Measurements from ENCODE around the gene EIF3K. TPM values are rescaled to one million over a fixed set of nuclear protein-coding genes. Genes with fewer than 3 reads are reported as not detected.
A peak's percentile ranks its signal among the peaks of the same experiment; 100 is the strongest.
"Not testable (repeated sequence)": the region's sequence is repeated elsewhere in the genome, so short reads cannot be mapped to it uniquely, and the experiment has no call there.

EIF3K gene
- total RNA-seq, 1 donor from 2014 or later = 321 TPM

GRCh38 chr19:38599722-38600121, 19.3 kb upstream of the EIF3K start:
- H3K4me1 Mint-ChIP-seq = peaks cover 5% of the 10 kb centered on the region
- peaks cover 43% of the 10 kb centered on the region for H3K36me3 Mint-ChIP-seq (ENCODE audit: low read depth)
- no peaks in the 10 kb centered on the region for H3K9me3 Mint-ChIP-seq
- no peak for DNase-seq
- no peak overlapping the region for H3K4me3 Mint-ChIP-seq
- H3K27me3 Mint-ChIP-seq = no peaks in the 10 kb centered on the region
- intact Hi-C loops (cut with micrococcal nuclease) = no loop called here
- H3K27ac Mint-ChIP-seq = no peak overlapping the region

GRCh38 chr19:38602856-38603255, 16.1 kb upstream of the EIF3K start:
- H3K9me3 Mint-ChIP-seq; H3K4me1 Mint-ChIP-seq; H3K4me3 Mint-ChIP-seq; intact Hi-C loops (cut with micrococcal nuclease); H3K27me3 Mint-ChIP-seq; H3K27ac Mint-ChIP-seq; DNase-seq: not testable (repeated sequence)
- peaks cover 40% of the 10 kb centered on the region for H3K36me3 Mint-ChIP-seq (ENCODE audit: low read depth)

- no peaks in the 10 kb centered on the region for H3K9me3 Mint-ChIP-seq
- peaks cover 2% of the 10 kb centered on the region for H3K4me1 Mint-ChIP-seq
- no peak overlapping the region for H3K27ac Mint-ChIP-seq
- no peak for DNase-seq
- H3K36me3 Mint-ChIP-seq (ENCODE audit: low read depth) = peaks cover 53% of the 10 kb centered on the region
- H3K27me3 Mint-ChIP-seq = no peaks in the 10 kb centered on the region
- H3K4me3 Mint-ChIP-seq = no peak overlapping the region
- intact Hi-C loops (cut with micrococcal nuclease) = no loop called here
Observed at GRCh38 chr19:38606131-38606530, 12.9 kb upstream of the EIF3K start.

- no peak for DNase-seq
- H3K36me3 Mint-ChIP-seq (ENCODE audit: low read depth) = peaks cover 48% of the 10 kb centered on the region
- H3K4me1 Mint-ChIP-seq = peaks cover 33% of the 10 kb centered on the region
- H3K27me3 Mint-ChIP-seq = no peaks in the 10 kb centered on the region
- intact Hi-C loops (cut with micrococcal nuclease) = no loop called here
- H3K4me3 Mint-ChIP-seq = no peak overlapping the region
- H3K9me3 Mint-ChIP-seq = no peaks in the 10 kb centered on the region
- no peak overlapping the region for H3K27ac Mint-ChIP-seq
Observed at GRCh38 chr19:38614289-38614688, 4.7 kb upstream of the EIF3K start.

- peak overlapping the region; percentile 37 for H3K4me3 Mint-ChIP-seq
- H3K27ac Mint-ChIP-seq = peak overlapping the region; percentile 76
- no peaks in the 10 kb centered on the region for H3K9me3 Mint-ChIP-seq
- DNase-seq = no peak
- H3K27me3 Mint-ChIP-seq = no peaks in the 10 kb centered on the region
- intact Hi-C loops (cut with micrococcal nuclease) = no loop called here
- peaks cover 37% of the 10 kb centered on the region for H3K4me1 Mint-ChIP-seq
- peaks cover 47% of the 10 kb centered on the region for H3K36me3 Mint-ChIP-seq (ENCODE audit: low read depth)
Observed at GRCh38 chr19:38615007-38615581, 3.9 kb upstream of the EIF3K start.

- Mint-ChIP-seq H3K27ac (peak overlapping the region; percentile 95), H3K27me3 (no peaks in the 10 kb centered on the region), H3K4me1 (peaks cover 41% of the 10 kb centered on the region), H3K9me3 (no peaks in the 10 kb centered on the region), H3K36me3 (ENCODE audit: low read depth) (peaks cover 41% of the 10 kb centered on the region), H3K4me3 (peak overlapping the region; percentile 97)
- DNase-seq = no peak
- intact Hi-C loops (cut with micrococcal nuclease) = no loop called here
Observed at GRCh38 chr19:38616265-38616664, 2.7 kb upstream of the EIF3K start.

- H3K4me1 Mint-ChIP-seq = peaks cover 43% of the 10 kb centered on the region
Observed at GRCh38 chr19:38617283-38617763, 1.7 kb upstream of the EIF3K start.

GRCh38 chr19:38617764-38618589, 1.0 kb upstream of the EIF3K start, which contains the start of gene MAP4K1:
TSS of gene MAP4K1 (minus strand) at chr19:38617953. CDS start at chr19:38617895, 58 bp downstream.
- H3K27me3 Mint-ChIP-seq = no peaks in the 10 kb centered on the region
- no peaks in the 10 kb centered on the region for H3K9me3 Mint-ChIP-seq
- peak within 1 kb of the TSS; percentile 97 for H3K4me3 Mint-ChIP-seq
- peak; percentile 92 for DNase-seq
- intact Hi-C loops (cut with micrococcal nuclease) = loop anchor here (1.0 to 2.0 kb wide), 6 partner anchors 59 to 282 kb away; partner anchors contain the start of gene FAM98C
- peaks cover 39% of the 10 kb centered on the region for H3K4me1 Mint-ChIP-seq
- peak within 1 kb of the TSS; percentile 95 for H3K27ac Mint-ChIP-seq
- H3K36me3 Mint-ChIP-seq (ENCODE audit: low read depth) = peaks cover 43% of the 10 kb centered on the region

More at GRCh38 chr19:38617283-38617763, 1.7 kb upstream of the EIF3K start:
- Mint-ChIP-seq H3K27ac (peak overlapping the region; percentile 95), H3K36me3 (ENCODE audit: low read depth) (peaks cover 45% of the 10 kb centered on the region), H3K4me3 (peak overlapping the region; percentile 97), H3K9me3 (no peaks in the 10 kb centered on the region), H3K27me3 (no peaks in the 10 kb centered on the region)
- intact Hi-C loops (cut with micrococcal nuclease) = no loop called here
- DNase-seq = peak; percentile 73

- no peaks in the 10 kb centered on the region for H3K9me3 Mint-ChIP-seq
- no peaks in the 10 kb centered on the region for H3K27me3 Mint-ChIP-seq
- peak overlapping the region; percentile 97 for H3K4me3 Mint-ChIP-seq
- no peak for DNase-seq
- peaks cover 32% of the 10 kb centered on the region for H3K4me1 Mint-ChIP-seq
- intact Hi-C loops (cut with micrococcal nuclease) = loop anchor here (1.0 to 2.0 kb wide), 5 partner anchors 61 to 244 kb away; no protein-coding TSS in a partner anchor
- H3K27ac Mint-ChIP-seq = peak overlapping the region; percentile 95
- H3K36me3 Mint-ChIP-seq (ENCODE audit: low read depth) = peaks cover 48% of the 10 kb centered on the region
Observed at GRCh38 chr19:38619361-38620174, 580 bp downstream of the EIF3K start.

GRCh38 chr19:38624822-38625221, 5.8 kb downstream of the EIF3K start:
- Mint-ChIP-seq H3K27ac (no peak overlapping the region), H3K36me3 (ENCODE audit: low read depth) (peaks cover 65% of the 10 kb centered on the region), H3K4me3 (no peak overlapping the region), H3K27me3 (no peaks in the 10 kb centered on the region), H3K9me3 (no peaks in the 10 kb centered on the region), H3K4me1 (peaks cover 7% of the 10 kb centered on the region)
- no peak for DNase-seq
- intact Hi-C loops (cut with micrococcal nuclease) = no loop called here

GRCh38 chr19:38626401-38626800, 7.4 kb downstream of the EIF3K start:
- intact Hi-C loops (cut with micrococcal nuclease) = no loop called here
- Mint-ChIP-seq H3K4me3 (no peak overlapping the region), H3K9me3 (no peaks in the 10 kb centered on the region), H3K27ac (no peak overlapping the region), H3K4me1 (peaks cover 1% of the 10 kb centered on the region), H3K27me3 (no peaks in the 10 kb centered on the region), H3K36me3 (ENCODE audit: low read depth) (peaks cover 72% of the 10 kb centered on the region)
- DNase-seq = no peak

- Mint-ChIP-seq H3K4me3 (no peak overlapping the region), H3K9me3 (no peaks in the 10 kb centered on the region), H3K4me1 (peaks cover 2% of the 10 kb centered on the region), H3K27me3 (no peaks in the 10 kb centered on the region), H3K27ac (no peak overlapping the region), H3K36me3 (ENCODE audit: low read depth) (peaks cover 68% of the 10 kb centered on the region)
- DNase-seq = no peak
- intact Hi-C loops (cut with micrococcal nuclease) = no loop called here
Observed at GRCh38 chr19:38629568-38629967, 10.6 kb downstream of the EIF3K start.

- intact Hi-C loops (cut with micrococcal nuclease); DNase-seq: not testable (repeated sequence)
Observed at GRCh38 chr19:38631301-38631700, 12.3 kb downstream of the EIF3K start.

More at GRCh38 chr19:38631301-38631700, 12.3 kb downstream of the EIF3K start:
- H3K27me3 Mint-ChIP-seq, H3K27ac Mint-ChIP-seq, H3K4me3 Mint-ChIP-seq, H3K9me3 Mint-ChIP-seq: not testable (repeated sequence)
- Mint-ChIP-seq H3K36me3 (ENCODE audit: low read depth) (peaks cover 71% of the 10 kb centered on the region), H3K4me1 (peaks cover 12% of the 10 kb centered on the region)

Measured in activated CD4-positive, alpha-beta T cell treated with anti-CD3 and anti-CD28 coated beads, Interleukin-2, amount 10 ng/mL, durations not matched to agents 24 days and 14 days (primary cell).